ENCODE measurements around the gene TBL3.

TBL3 gene

GRCh38 chr16:1968146-1968953 is 3.5 kb upstream of the TBL3 start:
- no peak for DNase-seq (ENCODE audit: low read depth)
- no peak for TF ChIP-seq CTCF (IDR thresholded peaks at IDR 0.05; ENCODE audit: low read depth, low read length, missing control alignments)
- H3K4me3 ChIP-seq (ENCODE audit: low read depth, low read length), result no peak overlapping the region
- in situ Hi-C loops (cut with HindIII; ENCODE audit: low sequenced_read_pairs), result no loop called here

GRCh38 chr16:1972490-1972877 is 631 bp downstream of the TBL3 start:
- no peak for TF ChIP-seq CTCF (IDR thresholded peaks at IDR 0.05; ENCODE audit: low read depth, low read length, missing control alignments)
- in situ Hi-C loops (cut with HindIII; ENCODE audit: low sequenced_read_pairs), result no loop called here
- H3K4me3 ChIP-seq (ENCODE audit: low read depth, low read length), result peak overlapping the region; percentile 93
- no peak for DNase-seq (ENCODE audit: low read depth)

- DNase-seq (ENCODE audit: low read depth), result no peak
- H3K4me3 ChIP-seq (ENCODE audit: low read depth, low read length), result no peak overlapping the region
- no peak for TF ChIP-seq CTCF (IDR thresholded peaks at IDR 0.05; ENCODE audit: low read depth, low read length, missing control alignments)
- in situ Hi-C loops (cut with HindIII; ENCODE audit: low sequenced_read_pairs), result no loop called here
Measured at GRCh38 chr16:1973461-1974156, 1.8 kb downstream of the TBL3 start.

- in situ Hi-C loops (cut with HindIII; ENCODE audit: low sequenced_read_pairs), result no loop called here
- no peak for TF ChIP-seq CTCF (IDR thresholded peaks at IDR 0.05; ENCODE audit: low read depth, low read length, missing control alignments)
- H3K4me3 ChIP-seq (ENCODE audit: low read depth, low read length), result no peak overlapping the region
- no peak for DNase-seq (ENCODE audit: low read depth)
Measured at GRCh38 chr16:1974157-1975070, 2.6 kb downstream of the TBL3 start.

- in situ Hi-C loops (cut with HindIII; ENCODE audit: low sequenced_read_pairs), result no loop called here
- TF ChIP-seq CTCF (IDR thresholded peaks at IDR 0.05; ENCODE audit: low read depth, low read length, missing control alignments), result no peak
- DNase-seq (ENCODE audit: low read depth), result no peak
- H3K4me3 ChIP-seq (ENCODE audit: low read depth, low read length), result no peak overlapping the region
Measured at GRCh38 chr16:1975432-1976215, 3.8 kb downstream of the TBL3 start.

GRCh38 chr16:1976216-1976520 is 4.3 kb downstream of the TBL3 start:
- in situ Hi-C loops (cut with HindIII; ENCODE audit: low sequenced_read_pairs), result no loop called here
- H3K4me3 ChIP-seq (ENCODE audit: low read depth, low read length), result no peak overlapping the region
- no peak for TF ChIP-seq CTCF (IDR thresholded peaks at IDR 0.05; ENCODE audit: low read depth, low read length, missing control alignments)
- no peak for DNase-seq (ENCODE audit: low read depth)

Data from astrocyte of the cerebellum (primary cell).